NCI-H2107 (cell line): ENCODE measurements around the gene CEACAM18.
"Not testable (repeated sequence)": the region's sequence is repeated elsewhere in the genome, so short reads cannot be mapped to it uniquely, and the experiment has no call there.

Experiments used
- DNase-seq: peaks from one replicate; lab custom pipeline; 2025; lab: John Stamatoyannopoulos, UW

CEACAM18 gene

GRCh38 chr19:51461723-51462161 lies 16.6 kb upstream of the CEACAM18 start:
- no peak for DNase-seq

GRCh38 chr19:51462276-51462675 lies 16.1 kb upstream of the CEACAM18 start:
- no peak for DNase-seq

- DNase-seq, result no peak
Measured at GRCh38 chr19:51462681-51463080, 15.7 kb upstream of the CEACAM18 start.

- DNase-seq, result not testable (repeated sequence)
Measured at GRCh38 chr19:51463976-51464581, 14.3 kb upstream of the CEACAM18 start.

GRCh38 chr19:51466723-51467122 lies 11.6 kb upstream of the CEACAM18 start:
- DNase-seq, result no peak

GRCh38 chr19:51467864-51468544 lies 10.3 kb upstream of the CEACAM18 start:
- no peak for DNase-seq

- DNase-seq, result no peak
Measured at GRCh38 chr19:51468545-51468920, 9.8 kb upstream of the CEACAM18 start.

- no peak for DNase-seq
Measured at GRCh38 chr19:51469162-51469561, 9.2 kb upstream of the CEACAM18 start.

GRCh38 chr19:51469629-51470028 lies 8.7 kb upstream of the CEACAM18 start:
- DNase-seq, result no peak

- no peak for DNase-seq
Measured at GRCh38 chr19:51470966-51471365, 7.4 kb upstream of the CEACAM18 start.

GRCh38 chr19:51471527-51471926 lies 6.8 kb upstream of the CEACAM18 start:
- no peak for DNase-seq

- DNase-seq, result no peak
Measured at GRCh38 chr19:51472607-51473006, 5.7 kb upstream of the CEACAM18 start.

GRCh38 chr19:51473009-51473707 lies 5.2 kb upstream of the CEACAM18 start:
- DNase-seq, result peak; percentile 52

GRCh38 chr19:51476164-51476563 lies 2.2 kb upstream of the CEACAM18 start:
- no peak for DNase-seq

GRCh38 chr19:51477344-51477743 lies 995 bp upstream of the CEACAM18 start:
- DNase-seq, result no peak

GRCh38 chr19:51479531-51480331 lies 1.4 kb downstream of the CEACAM18 start:
- DNase-seq, result no peak

- DNase-seq, result no peak
Measured at GRCh38 chr19:51480590-51480989, 2.3 kb downstream of the CEACAM18 start.

GRCh38 chr19:51485960-51486660 lies 7.8 kb downstream of the CEACAM18 start:
- DNase-seq, result no peak

GRCh38 chr19:51488491-51488890 lies 10.2 kb downstream of the CEACAM18 start:
- no peak for DNase-seq

GRCh38 chr19:51489113-51489512 lies 10.8 kb downstream of the CEACAM18 start:
- DNase-seq, result no peak

- DNase-seq, result peak; percentile 1
Measured at GRCh38 chr19:51490676-51491075, 12.3 kb downstream of the CEACAM18 start.

GRCh38 chr19:51491586-51491985 lies 13.2 kb downstream of the CEACAM18 start:
- DNase-seq, result no peak
